ENCODE data around the gene HACD2.

GRCh38 chr3:123467046-123467445 is 117.8 kb downstream of the HACD2 start:
- TF ChIP-seq POLR2A (IDR thresholded peaks at IDR 0.05; ENCODE audit: low read length) (no peak), CTCF (IDR thresholded peaks at IDR 0.05) (no peak), JUN (IDR thresholded peaks at IDR 0.05) (no peak), EP300 (IDR thresholded peaks at IDR 0.05) (no peak), JUNB (IDR thresholded peaks at IDR 0.05) (no peak), RCOR1 (IDR thresholded peaks at IDR 0.05; ENCODE audit: low read depth, low read length) (no peak)

Data from A549 (cell line).